Liver (tissue), 9 donors: Measurements from ENCODE around the gene GRK6. TPM values are rescaled to one million over a fixed set of nuclear protein-coding genes. Genes with fewer than 3 reads are reported as not detected.
"Not testable (repeated sequence)": the region's sequence is repeated elsewhere in the genome, so short reads cannot be mapped to it uniquely, and the experiment has no call there.

Source experiments
- DNase-seq: peaks from one replicate; pipeline ENCODE4 v3.0.0-alpha.2; 2017; ENCODE audit warnings: low spot score
- H3K27ac ChIP-seq, 2 donors: one replicate each; pipeline ENCODE4 v1.7.0; 2013; ENCODE audit warnings: inconsistent platforms in 2 of 2, low read length in 2 of 2, control low read depth in 1 of 2, low read depth in 1 of 2, mild to moderate bottlenecking in 1 of 2
- H3K27me3 ChIP-seq, 4 donors: one replicate each; pipeline versions ENCODE4 v1.6.1 to v1.7.0; 2013; ENCODE audit warnings: low read length in 3 of 4, inconsistent platforms in 1 of 4, mild to moderate bottlenecking in 1 of 4, moderate library complexity in 1 of 4; ENCODE audit not compliant: control insufficient read depth in 4 of 4, insufficient read depth in 4 of 4
- H3K36me3 ChIP-seq, 4 donors: one replicate each; pipeline versions ENCODE4 v1.6.1 to v1.7.0; 2013; ENCODE audit warnings: low read length in 3 of 4, mild to moderate bottlenecking in 3 of 4, low read depth in 1 of 4, moderate library complexity in 1 of 4; ENCODE audit not compliant: control insufficient read depth in 4 of 4, insufficient read depth in 3 of 4
- H3K4me1 ChIP-seq, 4 donors: one replicate each; pipeline versions ENCODE4 v1.6.1 to v1.7.0; 2013; ENCODE audit warnings: low read length in 3 of 4, mild to moderate bottlenecking in 3 of 4, moderate library complexity in 1 of 4; ENCODE audit not compliant: control insufficient read depth in 4 of 4, insufficient read depth in 4 of 4
- H3K4me3 ChIP-seq, 3 donors: one replicate each; pipeline versions ENCODE4 v1.6.1 to v1.7.0; 2013; ENCODE audit warnings: low read length in 3 of 3, control low read depth in 1 of 3, low read depth in 1 of 3, mild to moderate bottlenecking in 1 of 3
- H3K9ac ChIP-seq, 2 donors: one replicate each; pipeline ENCODE4 v1.7.0; 2013; ENCODE audit warnings: low read length in 2 of 2, mild to moderate bottlenecking in 2 of 2, moderate library complexity in 2 of 2, control low read depth in 1 of 2, low read depth in 1 of 2
- H3K9me3 ChIP-seq, 4 donors: one replicate each; pipeline versions ENCODE4 v1.6.1 to v1.7.0; 2013; ENCODE audit warnings: low read length in 3 of 4; ENCODE audit not compliant: control insufficient read depth in 4 of 4
- EGR1 ChIP-seq, 2 donors: IDR thresholded peaks; 2 replicates each; pipeline ENCODE4 v1.6.1; 2016 to 2018; ENCODE audit warnings: antibody characterized with exemption in 2 of 2, low read depth in 2 of 2
- FOXA1 ChIP-seq: IDR thresholded peaks from 2 replicates; pipeline ENCODE4 v1.6.1; 2016; ENCODE audit warnings: antibody characterized with exemption
- FOXA2 ChIP-seq: IDR thresholded peaks from 2 replicates; pipeline ENCODE4 v1.6.1; 2016; ENCODE audit warnings: antibody characterized with exemption
- GABPA ChIP-seq, 2 donors: IDR thresholded peaks in 1 of 2; conservative IDR thresholded peaks in 1 of 2; 2 replicates each; pipeline ENCODE4 v1.6.1; 2016; ENCODE audit warnings: antibody characterized with exemption in 2 of 2, mild to moderate bottlenecking in 1 of 2, moderate library complexity in 1 of 2
- HNF4A ChIP-seq, 2 donors: conservative IDR thresholded peaks; 2 replicates each; pipeline ENCODE4 v1.6.1; 2016; ENCODE audit warnings: antibody characterized with exemption in 2 of 2, mild to moderate bottlenecking in 2 of 2
- HNF4G ChIP-seq: IDR thresholded peaks from 2 replicates; pipeline ENCODE4 v1.6.1; 2016; ENCODE audit warnings: antibody characterized with exemption
- JUND ChIP-seq, 2 donors: IDR thresholded peaks; 2 replicates each; pipeline ENCODE4 v1.6.1; 2016; ENCODE audit warnings: antibody characterized with exemption in 2 of 2
- NR2F2 ChIP-seq: IDR thresholded peaks from 2 replicates; pipeline ENCODE4 v1.6.1; 2016; ENCODE audit warnings: antibody characterized with exemption
- RAD21 ChIP-seq, 2 donors: IDR thresholded peaks; 2 replicates each; pipeline ENCODE4 v1.6.1; 2016; ENCODE audit warnings: antibody characterized with exemption in 2 of 2, mild to moderate bottlenecking in 2 of 2
- RXRA ChIP-seq, 2 donors: IDR thresholded peaks; 2 replicates each; pipeline ENCODE4 v1.6.1; 2017 to 2018; ENCODE audit warnings: antibody characterized with exemption in 2 of 2, mild to moderate bottlenecking in 1 of 2
- SP1 ChIP-seq: IDR thresholded peaks from 2 replicates; pipeline ENCODE4 v1.6.1; 2018; ENCODE audit warnings: antibody characterized with exemption, mild to moderate bottlenecking
- TAF1 ChIP-seq: conservative IDR thresholded peaks from 2 replicates; pipeline ENCODE4 v1.6.1; 2016; ENCODE audit warnings: antibody characterized with exemption, mild to moderate bottlenecking
- YY1 ChIP-seq: IDR thresholded peaks from 2 replicates; pipeline ENCODE4 v1.6.1; 2016; ENCODE audit warnings: antibody characterized with exemption, mild to moderate bottlenecking
- WGBS: extraction: QIAGEN DNeasy Blood & Tissue Kit; methylation state at CpG from one replicate; pipeline ENCODE4 v1.1.7; 2013; 5-methylcytosine and 5-hydroxymethylcytosine counted together
- polyA plus RNA-seq, 2 donors: library from polyadenylated mRNA; stranded (reverse) in 1 of 2; unstranded in 1 of 2; fragments of 200-250 nt in 1 of 2; fragments of >200 nt in 1 of 2; fragmentation: Nextera tagmentation in 1 of 2; extraction: Ambion mirVana in 1 of 2; gene quantifications; one replicate each; pipeline versions ENCODE4 v1.2.1 to v1.2.3, GENCODE V29; 2013 to 2015
- total RNA-seq, 2 donors: library from RNA; depleted of rRNA; stranded (reverse); fragments of >200 nt; gene quantifications; one replicate each; pipeline ENCODE4 v1.2.3, GENCODE V29; 2014
- TF ChIP-seq, protein P1 (sequence below): fragments of 150-350 bp; IDR thresholded peaks from 2 replicates; pipeline ENCODE4 v1.5.1; 2017; ENCODE audit warnings: improper control_type of control experiment, low read depth, low read length; ENCODE audit not compliant: missing input control
- TF ChIP-seq, protein P2 (sequence below): IDR thresholded peaks from 2 replicates; pipeline ENCODE4 v1.6.1; 2016; ENCODE audit warnings: antibody characterized with exemption
- TF ChIP-seq, protein P3 (sequence below): IDR thresholded peaks from 2 replicates; pipeline ENCODE4 v1.6.1; 2016; ENCODE audit warnings: antibody characterized with exemption, mild to moderate bottlenecking
- TF ChIP-seq, protein P4 (sequence below): IDR thresholded peaks from 2 replicates; pipeline ENCODE4 v1.6.1; 2016; ENCODE audit warnings: antibody characterized with exemption
- TF ChIP-seq, protein P5 (sequence below): IDR thresholded peaks from 2 replicates; pipeline ENCODE4 v1.6.1; 2016; ENCODE audit warnings: antibody characterized with exemption
- donor health status: healthy.
- donor health status: healthy.
- donor health status: healthy.
- donor health status: healthy.
- donor health status: healthy.

The GRK6 gene
- total and polyA plus RNA-seq, 4 donors: 3.1 to 24.0 (median 10.8) TPM

DNA sequence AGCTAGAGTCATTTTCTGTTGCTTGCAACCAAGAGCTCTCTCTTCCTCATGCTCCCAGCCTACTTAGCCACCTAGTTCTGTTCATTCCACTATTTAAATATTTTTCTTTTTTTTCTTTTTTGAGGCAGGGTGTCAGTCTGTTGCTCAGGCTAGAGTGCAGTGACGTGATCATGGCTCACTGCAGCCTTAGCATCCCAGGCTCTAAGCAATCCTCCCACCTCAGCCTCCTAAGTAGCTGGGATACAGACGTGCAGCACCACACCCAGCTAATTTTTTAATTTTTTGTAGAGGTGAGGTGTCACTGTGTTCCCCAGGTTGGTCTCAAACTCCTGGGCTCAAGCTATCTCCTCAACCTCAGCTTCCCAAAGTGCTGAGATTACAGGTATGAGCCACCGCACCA is 12.0 kb upstream of the GRK6 start:
- no peak overlapping the region for H3K4me3 ChIP-seq
- WGBS: 92% methylated on average over 3 of the region's 3 CpGs

DNA sequence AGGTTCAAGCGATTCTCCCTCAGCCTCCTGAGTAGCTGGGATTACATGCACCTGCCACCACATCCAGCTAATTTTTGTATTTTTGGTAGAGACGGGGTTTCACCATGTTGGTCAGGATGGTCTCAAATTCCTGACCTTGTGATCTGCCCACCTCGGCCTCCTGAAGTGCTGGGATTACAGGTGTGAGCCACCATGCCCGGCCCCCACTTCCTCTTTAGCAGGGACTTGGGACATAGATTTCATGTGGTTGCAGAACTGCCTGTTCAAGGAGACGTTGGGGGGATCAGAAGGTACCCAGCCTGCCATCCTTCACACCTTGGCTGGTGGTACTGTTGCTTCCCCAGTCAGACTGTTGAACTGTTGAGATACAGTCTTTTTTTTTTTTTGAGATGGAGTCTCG is 9.4 kb upstream of the GRK6 start:
- H3K4me1 ChIP-seq, H3K9me3 ChIP-seq, H3K27ac ChIP-seq, DNase-seq, H3K9ac ChIP-seq, H3K27me3 ChIP-seq, H3K36me3 ChIP-seq, H3K4me3 ChIP-seq: not testable (repeated sequence)
- WGBS: 90% methylated on average over 6 of the region's 6 CpGs

More for the DNA sequence above, 12.0 kb upstream of the GRK6 start:
- no peaks in the 10 kb centered on the region for H3K27me3 ChIP-seq
- TF ChIP-seq, protein P1, sequence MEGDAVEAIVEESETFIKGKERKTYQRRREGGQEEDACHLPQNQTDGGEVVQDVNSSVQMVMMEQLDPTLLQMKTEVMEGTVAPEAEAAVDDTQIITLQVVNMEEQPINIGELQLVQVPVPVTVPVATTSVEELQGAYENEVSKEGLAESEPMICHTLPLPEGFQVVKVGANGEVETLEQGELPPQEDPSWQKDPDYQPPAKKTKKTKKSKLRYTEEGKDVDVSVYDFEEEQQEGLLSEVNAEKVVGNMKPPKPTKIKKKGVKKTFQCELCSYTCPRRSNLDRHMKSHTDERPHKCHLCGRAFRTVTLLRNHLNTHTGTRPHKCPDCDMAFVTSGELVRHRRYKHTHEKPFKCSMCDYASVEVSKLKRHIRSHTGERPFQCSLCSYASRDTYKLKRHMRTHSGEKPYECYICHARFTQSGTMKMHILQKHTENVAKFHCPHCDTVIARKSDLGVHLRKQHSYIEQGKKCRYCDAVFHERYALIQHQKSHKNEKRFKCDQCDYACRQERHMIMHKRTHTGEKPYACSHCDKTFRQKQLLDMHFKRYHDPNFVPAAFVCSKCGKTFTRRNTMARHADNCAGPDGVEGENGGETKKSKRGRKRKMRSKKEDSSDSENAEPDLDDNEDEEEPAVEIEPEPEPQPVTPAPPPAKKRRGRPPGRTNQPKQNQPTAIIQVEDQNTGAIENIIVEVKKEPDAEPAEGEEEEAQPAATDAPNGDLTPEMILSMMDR: no peak
- peaks cover 0 to 19% (median 13%) of the 10 kb centered on the region in 4 donors for H3K4me1 ChIP-seq
- no peak overlapping the region for H3K9ac ChIP-seq
- H3K27ac ChIP-seq: no peak overlapping the region
- no peaks in the 10 kb centered on the region for H3K9me3 ChIP-seq
- H3K36me3 ChIP-seq: no peaks in the 10 kb centered on the region
- no peak for DNase-seq

DNA sequence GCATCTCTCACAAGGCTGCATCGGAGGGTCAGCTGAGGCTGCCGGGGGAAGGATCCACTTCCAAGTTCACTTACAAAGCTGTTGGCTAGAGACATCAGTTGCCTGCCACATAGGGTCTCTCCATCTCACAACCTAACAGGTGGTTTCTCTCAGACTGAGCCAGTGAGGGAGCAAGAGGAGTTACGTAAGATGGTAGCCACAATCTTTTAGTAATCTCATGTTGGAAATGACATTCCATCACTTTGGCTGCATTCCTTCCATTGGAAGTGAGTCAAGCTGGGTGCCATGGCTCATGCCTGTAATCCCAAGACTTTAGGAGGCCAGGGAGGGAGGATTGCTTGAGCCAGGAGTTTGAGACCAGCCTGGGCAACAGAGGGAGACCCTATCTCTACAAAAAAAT is 7.4 kb upstream of the GRK6 start:
- WGBS: 91% methylated on average over 3 of the region's 3 CpGs
- no peak overlapping the region for H3K4me3 ChIP-seq
- H3K27ac ChIP-seq: no peak overlapping the region
- no peaks in the 10 kb centered on the region for H3K4me1 ChIP-seq
- no peaks in the 10 kb centered on the region for H3K36me3 ChIP-seq
- H3K27me3 ChIP-seq: no peaks in the 10 kb centered on the region
- H3K9me3 ChIP-seq: no peaks in the 10 kb centered on the region
- no peak for TF ChIP-seq YY1
- TF ChIP-seq, protein P1: no peak
- TF ChIP-seq GABPA (IDR thresholded peaks at IDR 0.05 in 1 of 2, conservative IDR thresholded peaks at IDR 0.05 in 1 of 2): no peak
- no peak for TF ChIP-seq HNF4A (conservative IDR thresholded peaks at IDR 0.05)
- TF ChIP-seq EGR1 (IDR thresholded peaks at IDR 0.05; ENCODE audit: low read depth in 2 of 2): no peak
- TF ChIP-seq FOXA2: no peak
- no peak for TF ChIP-seq JUND (IDR thresholded peaks at IDR 0.05)
- no peak for TF ChIP-seq RXRA (IDR thresholded peaks at IDR 0.05)
- TF ChIP-seq, protein P2, sequence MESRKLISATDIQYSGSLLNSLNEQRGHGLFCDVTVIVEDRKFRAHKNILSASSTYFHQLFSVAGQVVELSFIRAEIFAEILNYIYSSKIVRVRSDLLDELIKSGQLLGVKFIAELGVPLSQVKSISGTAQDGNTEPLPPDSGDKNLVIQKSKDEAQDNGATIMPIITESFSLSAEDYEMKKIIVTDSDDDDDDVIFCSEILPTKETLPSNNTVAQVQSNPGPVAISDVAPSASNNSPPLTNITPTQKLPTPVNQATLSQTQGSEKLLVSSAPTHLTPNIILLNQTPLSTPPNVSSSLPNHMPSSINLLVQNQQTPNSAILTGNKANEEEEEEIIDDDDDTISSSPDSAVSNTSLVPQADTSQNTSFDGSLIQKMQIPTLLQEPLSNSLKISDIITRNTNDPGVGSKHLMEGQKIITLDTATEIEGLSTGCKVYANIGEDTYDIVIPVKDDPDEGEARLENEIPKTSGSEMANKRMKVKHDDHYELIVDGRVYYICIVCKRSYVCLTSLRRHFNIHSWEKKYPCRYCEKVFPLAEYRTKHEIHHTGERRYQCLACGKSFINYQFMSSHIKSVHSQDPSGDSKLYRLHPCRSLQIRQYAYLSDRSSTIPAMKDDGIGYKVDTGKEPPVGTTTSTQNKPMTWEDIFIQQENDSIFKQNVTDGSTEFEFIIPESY: no peak
- TF ChIP-seq, protein P3, sequence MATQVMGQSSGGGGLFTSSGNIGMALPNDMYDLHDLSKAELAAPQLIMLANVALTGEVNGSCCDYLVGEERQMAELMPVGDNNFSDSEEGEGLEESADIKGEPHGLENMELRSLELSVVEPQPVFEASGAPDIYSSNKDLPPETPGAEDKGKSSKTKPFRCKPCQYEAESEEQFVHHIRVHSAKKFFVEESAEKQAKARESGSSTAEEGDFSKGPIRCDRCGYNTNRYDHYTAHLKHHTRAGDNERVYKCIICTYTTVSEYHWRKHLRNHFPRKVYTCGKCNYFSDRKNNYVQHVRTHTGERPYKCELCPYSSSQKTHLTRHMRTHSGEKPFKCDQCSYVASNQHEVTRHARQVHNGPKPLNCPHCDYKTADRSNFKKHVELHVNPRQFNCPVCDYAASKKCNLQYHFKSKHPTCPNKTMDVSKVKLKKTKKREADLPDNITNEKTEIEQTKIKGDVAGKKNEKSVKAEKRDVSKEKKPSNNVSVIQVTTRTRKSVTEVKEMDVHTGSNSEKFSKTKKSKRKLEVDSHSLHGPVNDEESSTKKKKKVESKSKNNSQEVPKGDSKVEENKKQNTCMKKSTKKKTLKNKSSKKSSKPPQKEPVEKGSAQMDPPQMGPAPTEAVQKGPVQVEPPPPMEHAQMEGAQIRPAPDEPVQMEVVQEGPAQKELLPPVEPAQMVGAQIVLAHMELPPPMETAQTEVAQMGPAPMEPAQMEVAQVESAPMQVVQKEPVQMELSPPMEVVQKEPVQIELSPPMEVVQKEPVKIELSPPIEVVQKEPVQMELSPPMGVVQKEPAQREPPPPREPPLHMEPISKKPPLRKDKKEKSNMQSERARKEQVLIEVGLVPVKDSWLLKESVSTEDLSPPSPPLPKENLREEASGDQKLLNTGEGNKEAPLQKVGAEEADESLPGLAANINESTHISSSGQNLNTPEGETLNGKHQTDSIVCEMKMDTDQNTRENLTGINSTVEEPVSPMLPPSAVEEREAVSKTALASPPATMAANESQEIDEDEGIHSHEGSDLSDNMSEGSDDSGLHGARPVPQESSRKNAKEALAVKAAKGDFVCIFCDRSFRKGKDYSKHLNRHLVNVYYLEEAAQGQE: no peak
- TF ChIP-seq RAD21 (IDR thresholded peaks at IDR 0.05): no peak
- no peak for TF ChIP-seq SP1
- TF ChIP-seq, protein P4, sequence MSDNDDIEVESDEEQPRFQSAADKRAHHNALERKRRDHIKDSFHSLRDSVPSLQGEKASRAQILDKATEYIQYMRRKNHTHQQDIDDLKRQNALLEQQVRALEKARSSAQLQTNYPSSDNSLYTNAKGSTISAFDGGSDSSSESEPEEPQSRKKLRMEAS: no peak
- no peak for TF ChIP-seq HNF4G
- TF ChIP-seq, protein P5, sequence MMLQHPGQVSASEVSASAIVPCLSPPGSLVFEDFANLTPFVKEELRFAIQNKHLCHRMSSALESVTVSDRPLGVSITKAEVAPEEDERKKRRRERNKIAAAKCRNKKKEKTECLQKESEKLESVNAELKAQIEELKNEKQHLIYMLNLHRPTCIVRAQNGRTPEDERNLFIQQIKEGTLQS: no peak
- TF ChIP-seq TAF1: no peak
- no peak for TF ChIP-seq NR2F2
- no peak for TF ChIP-seq FOXA1
- no peak overlapping the region for H3K9ac ChIP-seq
- no peak for DNase-seq
